Stomach smooth muscle (tissue), 2 donors: ENCODE results near the gene AP3S2.

Experiments
- H3K27ac ChIP-seq: one replicate; pipeline ENCODE4 v1.7.0; 2013; ENCODE audit warnings: mild to moderate bottlenecking, low read length, inconsistent platforms
- H3K27me3 ChIP-seq, 2 donors: one replicate each; pipeline ENCODE4 v1.7.0; 2013; ENCODE audit warnings: low read length in 2 of 2; ENCODE audit not compliant: insufficient read depth in 2 of 2, control insufficient read depth in 1 of 2
- H3K36me3 ChIP-seq, 2 donors: one replicate each; pipeline ENCODE4 v1.7.0; 2013; ENCODE audit warnings: low read length in 2 of 2; ENCODE audit not compliant: control insufficient read depth in 2 of 2, insufficient read depth in 2 of 2
- H3K4me1 ChIP-seq: one replicate; pipeline ENCODE4 v1.7.0; 2013; ENCODE audit warnings: low read length; ENCODE audit not compliant: control insufficient read depth, insufficient read depth
- H3K4me3 ChIP-seq, 2 donors: one replicate each; pipeline ENCODE4 v1.7.0; 2013; ENCODE audit warnings: low read length in 2 of 2
- H3K9ac ChIP-seq, 2 donors: one replicate each; pipeline ENCODE4 v1.7.0; 2013; ENCODE audit warnings: low read length in 2 of 2, mild to moderate bottlenecking in 1 of 2
- H3K9me3 ChIP-seq, 2 donors: one replicate each; pipeline ENCODE4 v1.7.0; 2013; ENCODE audit warnings: low read length in 2 of 2; ENCODE audit not compliant: control insufficient read depth in 2 of 2
- donor health status: healthy.
- donor health status: Pancreatic carcinoma.

AP3S2 gene

GRCh38 chr15:89916660-89917059 lies 22.9 kb upstream of the AP3S2 start:
- no peak overlapping the region for H3K9ac ChIP-seq
- H3K4me3 ChIP-seq, result no peak overlapping the region
- no peak overlapping the region for H3K27ac ChIP-seq
- no peaks in the 10 kb centered on the region for H3K36me3 ChIP-seq
- peaks cover 8% of the 10 kb centered on the region for H3K4me1 ChIP-seq
- H3K9me3 ChIP-seq, result no peaks in the 10 kb centered on the region
- H3K27me3 ChIP-seq, result no peaks in the 10 kb centered on the region

GRCh38 chr15:89912674-89913396 lies 19.0 kb upstream of the AP3S2 start, which contains the start of gene ARPIN:
Gene ARPIN (minus strand): TSS chr15:89912952. CDS start chr15:89912835, 117 bp downstream.
- no peaks in the 10 kb centered on the region for H3K9me3 ChIP-seq
- no peaks in the 10 kb centered on the region for H3K27me3 ChIP-seq
- H3K9ac ChIP-seq, result peak within 1 kb of the TSS; percentile 75 to 76
- H3K27ac ChIP-seq, result peak within 1 kb of the TSS; percentile 53
- H3K36me3 ChIP-seq, result peaks cover 3 to 9% of the 10 kb centered on the region in 2 donors
- peaks cover 11% of the 10 kb centered on the region for H3K4me1 ChIP-seq
- H3K4me3 ChIP-seq, result peak within 1 kb of the TSS; percentile 68 to 81

- Histone ChIP-seq H3K27me3 (no peaks in the 10 kb centered on the region), H3K4me3 (peak overlapping the region; percentile 62 to 81), H3K9ac (peak overlapping the region; percentile 75 to 76), H3K27ac (no peak overlapping the region), H3K9me3 (no peaks in the 10 kb centered on the region), H3K36me3 (peaks cover 7 to 9% of the 10 kb centered on the region in 2 donors), H3K4me1 (peaks cover 11% of the 10 kb centered on the region)
These were observed 18.4 kb upstream of the AP3S2 start for GRCh38 chr15:89912145-89912673.

- H3K27ac ChIP-seq, result no peak overlapping the region
- peaks cover 7 to 15% of the 10 kb centered on the region in 2 donors for H3K36me3 ChIP-seq
- peaks cover 11% of the 10 kb centered on the region for H3K4me1 ChIP-seq
- H3K9ac ChIP-seq, result peak overlapping the region; percentile 42 to 75
- no peaks in the 10 kb centered on the region for H3K9me3 ChIP-seq
- no peaks in the 10 kb centered on the region for H3K27me3 ChIP-seq
- no peak overlapping the region for H3K4me3 ChIP-seq
These were observed 17.3 kb upstream of the AP3S2 start for GRCh38 chr15:89910891-89911626.

GRCh38 chr15:89909611-89910010 lies 15.8 kb upstream of the AP3S2 start:
- H3K27ac ChIP-seq, result no peak overlapping the region
- no peak overlapping the region for H3K4me3 ChIP-seq
- no peaks in the 10 kb centered on the region for H3K9me3 ChIP-seq
- no peak overlapping the region for H3K9ac ChIP-seq
- no peaks in the 10 kb centered on the region for H3K27me3 ChIP-seq
- H3K4me1 ChIP-seq, result peaks cover 11% of the 10 kb centered on the region
- peaks cover 7 to 18% of the 10 kb centered on the region in 2 donors for H3K36me3 ChIP-seq

GRCh38 chr15:89908226-89908625 lies 14.4 kb upstream of the AP3S2 start:
- Histone ChIP-seq H3K36me3 (peaks cover 21 to 31% of the 10 kb centered on the region in 2 donors), H3K4me3 (no peak overlapping the region), H3K27ac (no peak overlapping the region), H3K9me3 (no peaks in the 10 kb centered on the region), H3K9ac (no peak overlapping the region), H3K4me1 (peaks cover 10% of the 10 kb centered on the region), H3K27me3 (no peaks in the 10 kb centered on the region)

- Histone ChIP-seq H3K4me1 (peaks cover 5% of the 10 kb centered on the region), H3K9ac (no peak overlapping the region), H3K9me3 (no peaks in the 10 kb centered on the region), H3K27ac (no peak overlapping the region), H3K36me3 (peaks cover 27 to 39% of the 10 kb centered on the region in 2 donors), H3K27me3 (no peaks in the 10 kb centered on the region), H3K4me3 (no peak overlapping the region)
These were observed 13.5 kb upstream of the AP3S2 start for GRCh38 chr15:89907289-89907688.

- Histone ChIP-seq H3K9ac (peak overlapping the region in 1 of 2 donors; percentile 42), H3K4me3 (no peak overlapping the region), H3K4me1 (peaks cover 3% of the 10 kb centered on the region), H3K9me3 (no peaks in the 10 kb centered on the region), H3K27ac (no peak overlapping the region), H3K36me3 (peaks cover 30 to 49% of the 10 kb centered on the region in 2 donors), H3K27me3 (no peaks in the 10 kb centered on the region)
These were observed 12.1 kb upstream of the AP3S2 start for GRCh38 chr15:89905846-89906378.

GRCh38 chr15:89904519-89904918 lies 10.7 kb upstream of the AP3S2 start:
- peaks cover 28 to 48% of the 10 kb centered on the region in 2 donors for H3K36me3 ChIP-seq
- H3K27me3 ChIP-seq, result no peaks in the 10 kb centered on the region

GRCh38 chr15:89903858-89904130 lies 10.0 kb upstream of the AP3S2 start:
- no peak overlapping the region for H3K4me3 ChIP-seq

More at GRCh38 chr15:89904519-89904918, 10.7 kb upstream of the AP3S2 start:
- Histone ChIP-seq H3K9me3 (no peaks in the 10 kb centered on the region), H3K4me1 (no peaks in the 10 kb centered on the region), H3K27ac (no peak overlapping the region), H3K4me3 (no peak overlapping the region), H3K9ac (no peak overlapping the region)

More at GRCh38 chr15:89903858-89904130, 10.0 kb upstream of the AP3S2 start:
- Histone ChIP-seq H3K36me3 (peaks cover 27 to 44% of the 10 kb centered on the region in 2 donors), H3K9me3 (no peaks in the 10 kb centered on the region), H3K27me3 (no peaks in the 10 kb centered on the region), H3K4me1 (no peaks in the 10 kb centered on the region), H3K9ac (no peak overlapping the region), H3K27ac (no peak overlapping the region)
